ENCODE data around the gene HK2.

The HK2 gene

DNA sequence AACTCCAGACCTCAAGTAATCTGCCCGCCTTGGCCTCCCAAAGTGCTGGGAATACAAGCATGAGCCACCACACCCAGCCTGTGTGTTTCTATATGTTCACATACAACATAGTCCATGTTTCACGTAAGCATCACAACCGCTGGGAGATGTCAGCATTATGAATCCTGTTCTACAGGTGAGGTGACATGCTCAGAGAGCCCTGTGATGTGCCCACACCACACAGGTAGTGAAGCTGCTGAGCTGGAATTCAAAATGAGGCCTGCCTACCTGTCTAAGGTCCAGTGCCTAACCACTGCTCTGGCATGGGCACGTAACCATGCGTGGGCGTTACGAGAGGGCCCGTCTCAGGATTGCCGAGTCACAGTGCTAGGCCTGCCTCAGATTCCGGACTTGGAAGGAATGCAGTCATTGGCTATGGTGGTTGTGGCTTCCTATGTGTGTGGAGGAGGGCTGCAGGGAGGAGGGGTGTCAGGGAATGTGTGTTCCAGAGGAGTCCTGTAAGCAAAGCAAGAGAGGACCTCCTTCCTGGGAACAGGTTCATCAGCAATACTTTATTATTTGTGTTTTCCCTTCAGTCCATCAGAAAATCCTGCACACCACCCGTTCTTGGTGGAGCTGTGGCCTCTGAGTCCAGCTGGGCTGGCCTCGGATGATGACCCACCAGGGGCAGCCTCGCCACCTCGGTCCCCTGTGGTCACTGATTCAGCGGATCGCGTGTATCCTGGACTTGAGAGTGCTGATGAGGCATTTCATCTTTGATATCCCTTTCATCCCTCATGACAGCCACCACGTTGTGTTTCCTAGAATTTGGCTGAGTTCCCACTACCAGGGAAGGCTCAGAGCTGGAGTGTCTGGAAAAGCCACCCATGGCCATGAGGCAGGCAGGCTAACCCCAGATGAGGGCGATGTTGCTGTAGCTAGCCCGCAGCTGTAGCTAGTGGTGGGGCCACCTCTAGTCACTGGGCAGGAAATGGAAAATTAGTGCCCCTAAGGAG, 31.1 kb downstream of the HK2 start:
- Histone ChIP-seq H3K9me3 (ENCODE audit: control insufficient read depth in 5 of 5, low read length in 5 of 5) (no peaks in the 10 kb centered on the region), H3K4me1 (ENCODE audit: control insufficient read depth in 5 of 5, insufficient read depth in 5 of 5, low read length in 5 of 5) (peaks cover 0 to 62% (median 42%) of the 10 kb centered on the region in 5 donors), H3K4me3 (ENCODE audit: low read depth in 1 of 5, low read length in 5 of 5) (no peak overlapping the region), H3K9ac (ENCODE audit: low read length in 5 of 5) (no peak overlapping the region), H3K36me3 (ENCODE audit: control insufficient read depth in 5 of 5, insufficient read depth in 5 of 5, low read length in 5 of 5) (peaks cover 4 to 23% (median 7%) of the 10 kb centered on the region in 5 donors), H3K27me3 (ENCODE audit: control insufficient read depth in 5 of 5, insufficient read depth in 4 of 5, low read length in 5 of 5) (no peaks in the 10 kb centered on the region), H3K27ac (ENCODE audit: low read depth, low read length) (peak overlapping the region; percentile 44)

DNA sequence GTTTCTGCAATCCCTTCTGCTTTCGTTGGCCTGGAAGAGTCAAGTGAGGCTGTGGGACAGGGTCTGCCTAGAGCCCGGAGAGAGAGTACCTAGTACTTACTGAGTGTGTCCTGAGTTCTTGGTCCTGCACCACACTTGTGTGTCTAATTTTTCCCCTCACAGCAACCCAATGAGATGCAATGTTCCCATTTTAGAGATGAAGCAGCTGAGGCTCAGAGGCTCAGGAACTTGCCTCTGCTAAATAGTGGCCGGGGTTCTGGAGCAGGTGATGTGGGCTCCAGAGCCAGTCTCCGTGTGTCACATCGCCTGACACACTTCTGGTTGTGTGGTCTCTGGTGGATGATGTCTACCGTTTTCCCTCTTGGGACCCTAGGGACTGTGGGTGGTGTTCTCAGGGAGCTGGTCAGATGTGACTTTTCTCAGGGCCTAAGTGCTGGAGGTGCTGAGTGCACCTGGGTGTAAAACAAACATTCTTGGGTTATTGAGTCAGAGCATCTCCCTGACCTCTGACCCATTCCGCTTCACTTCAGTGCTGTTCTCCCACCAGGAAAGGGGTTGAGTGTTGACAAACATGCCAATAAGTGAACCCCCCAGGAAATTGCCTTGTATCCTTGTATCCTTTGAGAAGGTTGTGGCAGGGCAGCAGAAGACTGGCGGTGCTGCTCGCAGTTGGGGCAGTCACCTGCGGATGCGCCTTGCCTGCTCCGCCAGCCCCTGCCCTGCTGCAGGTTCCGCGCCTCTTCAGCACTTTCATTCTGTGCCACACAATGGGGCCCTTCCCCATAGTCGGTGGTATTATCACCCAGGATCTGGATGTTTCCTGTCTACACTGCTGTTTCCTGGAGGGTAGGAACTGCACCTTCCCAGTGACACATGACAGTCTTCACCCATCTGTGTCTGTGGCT, 32.1 kb downstream of the HK2 start:
- no peaks in the 10 kb centered on the region for H3K9me3 ChIP-seq (ENCODE audit: control insufficient read depth in 5 of 5, low read length in 5 of 5)
- H3K4me3 ChIP-seq (ENCODE audit: low read depth in 1 of 5, low read length in 5 of 5) = no peak overlapping the region
- H3K36me3 ChIP-seq (ENCODE audit: control insufficient read depth in 5 of 5, insufficient read depth in 5 of 5, low read length in 5 of 5) = peaks cover 4 to 28% (median 7%) of the 10 kb centered on the region in 5 donors
- H3K27ac ChIP-seq (ENCODE audit: low read depth, low read length) = peak overlapping the region; percentile 44
- no peak overlapping the region for H3K9ac ChIP-seq (ENCODE audit: low read length in 5 of 5)
- no peaks in the 10 kb centered on the region for H3K27me3 ChIP-seq (ENCODE audit: control insufficient read depth in 5 of 5, insufficient read depth in 4 of 5, low read length in 5 of 5)
- H3K4me1 ChIP-seq (ENCODE audit: control insufficient read depth in 5 of 5, insufficient read depth in 5 of 5, low read length in 5 of 5) = peaks cover 0 to 57% (median 43%) of the 10 kb centered on the region in 5 donors

- Histone ChIP-seq H3K9ac (ENCODE audit: low read length in 5 of 5) (peak overlapping the region in 1 of 5 donors; percentile 19), H3K9me3 (ENCODE audit: control insufficient read depth in 5 of 5, low read length in 5 of 5) (no peaks in the 10 kb centered on the region), H3K27me3 (ENCODE audit: control insufficient read depth in 5 of 5, insufficient read depth in 4 of 5, low read length in 5 of 5) (no peaks in the 10 kb centered on the region), H3K4me3 (ENCODE audit: low read depth in 1 of 5, low read length in 5 of 5) (no peak overlapping the region), H3K36me3 (ENCODE audit: control insufficient read depth in 5 of 5, insufficient read depth in 5 of 5, low read length in 5 of 5) (peaks cover 7 to 36% (median 13%) of the 10 kb centered on the region in 5 donors), H3K27ac (ENCODE audit: low read depth, low read length) (peak overlapping the region; percentile 56), H3K4me1 (ENCODE audit: control insufficient read depth in 5 of 5, insufficient read depth in 5 of 5, low read length in 5 of 5) (peaks cover 0 to 56% (median 40%) of the 10 kb centered on the region in 5 donors)
Observed at GRCh38 chr2:74867841-74868658, 34.1 kb downstream of the HK2 start.

DNA sequence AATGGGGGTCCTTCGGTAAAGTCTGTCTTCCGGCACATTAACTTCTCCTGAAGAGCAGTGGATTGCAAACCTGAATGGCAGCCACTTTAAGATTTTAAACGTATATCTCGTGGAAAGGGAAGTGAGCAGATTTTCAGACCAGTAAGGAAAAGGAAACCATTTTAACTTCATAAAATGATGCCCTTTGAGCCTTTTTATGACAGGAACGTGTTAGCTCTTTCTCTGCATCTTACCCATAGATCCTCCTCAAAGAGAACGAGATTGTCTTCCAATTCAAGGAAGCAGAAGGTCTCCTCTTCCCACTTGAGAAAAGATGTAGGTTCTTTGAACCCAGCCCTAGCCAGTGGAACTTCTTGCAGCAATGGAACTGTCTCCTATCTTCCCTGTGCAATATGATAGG, 35.6 kb downstream of the HK2 start:
- no peaks in the 10 kb centered on the region for H3K9me3 ChIP-seq (ENCODE audit: control insufficient read depth in 5 of 5, low read length in 5 of 5)
- H3K4me3 ChIP-seq (ENCODE audit: low read depth in 1 of 5, low read length in 5 of 5) = no peak overlapping the region
- H3K36me3 ChIP-seq (ENCODE audit: control insufficient read depth in 5 of 5, insufficient read depth in 5 of 5, low read length in 5 of 5) = peaks cover 7 to 40% (median 13%) of the 10 kb centered on the region in 5 donors
- H3K4me1 ChIP-seq (ENCODE audit: control insufficient read depth in 5 of 5, insufficient read depth in 5 of 5, low read length in 5 of 5) = peaks cover 2 to 52% (median 35%) of the 10 kb centered on the region in 5 donors
- no peak overlapping the region for H3K9ac ChIP-seq (ENCODE audit: low read length in 5 of 5)
- H3K27ac ChIP-seq (ENCODE audit: low read depth, low read length) = no peak overlapping the region
- H3K27me3 ChIP-seq (ENCODE audit: control insufficient read depth in 5 of 5, insufficient read depth in 4 of 5, low read length in 5 of 5) = no peaks in the 10 kb centered on the region

DNA sequence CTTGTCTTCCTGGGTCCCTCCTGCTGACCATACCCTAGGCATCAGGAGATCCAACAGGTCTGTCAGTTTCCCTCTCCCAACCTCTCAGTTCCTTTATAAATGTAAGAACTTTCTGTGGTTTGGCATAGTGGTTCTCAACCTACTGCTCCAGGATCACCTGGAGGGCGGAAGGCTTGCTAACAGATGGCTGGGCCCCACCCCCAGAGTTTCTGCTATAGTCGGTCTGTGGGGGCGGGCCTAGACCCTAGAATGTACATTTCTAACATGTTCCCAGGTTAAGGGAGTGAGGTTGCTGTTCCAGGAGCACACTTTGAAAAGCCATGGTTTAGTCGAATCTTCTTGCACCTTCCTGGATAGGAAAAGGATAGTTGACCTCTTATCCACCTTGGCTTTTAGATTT, 37.0 kb downstream of the HK2 start:
- Histone ChIP-seq H3K36me3 (ENCODE audit: control insufficient read depth in 5 of 5, insufficient read depth in 5 of 5, low read length in 5 of 5) (peaks cover 7 to 32% (median 13%) of the 10 kb centered on the region in 5 donors), H3K4me1 (ENCODE audit: control insufficient read depth in 5 of 5, insufficient read depth in 5 of 5, low read length in 5 of 5) (peaks cover 8 to 56% (median 38%) of the 10 kb centered on the region in 5 donors), H3K9ac (ENCODE audit: low read length in 5 of 5) (peak overlapping the region in 1 of 5 donors; percentile 2), H3K27ac (ENCODE audit: low read depth, low read length) (peak overlapping the region; percentile 87), H3K4me3 (ENCODE audit: low read depth in 1 of 5, low read length in 5 of 5) (no peak overlapping the region), H3K27me3 (ENCODE audit: control insufficient read depth in 5 of 5, insufficient read depth in 4 of 5, low read length in 5 of 5) (no peaks in the 10 kb centered on the region), H3K9me3 (ENCODE audit: control insufficient read depth in 5 of 5, low read length in 5 of 5) (no peaks in the 10 kb centered on the region)

DNA sequence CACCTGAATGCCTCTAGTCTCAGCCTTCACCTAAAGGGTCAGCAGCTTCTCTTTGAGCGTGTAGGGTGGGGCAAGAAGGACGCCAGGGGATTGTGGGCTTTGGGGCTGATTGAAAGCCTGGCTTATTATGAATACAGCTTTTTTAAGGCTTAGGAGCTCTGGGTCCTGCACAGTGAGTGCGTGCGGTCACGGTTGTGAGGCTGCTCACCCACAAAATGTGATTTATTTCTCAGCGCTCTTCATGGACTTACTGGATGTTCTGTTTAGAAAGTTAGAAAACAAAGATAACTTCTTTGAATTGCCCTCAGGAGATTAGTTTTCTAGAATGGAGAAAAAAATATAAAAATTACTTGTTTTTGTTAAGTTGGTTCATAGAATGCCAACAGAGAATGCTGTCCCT, 37.5 kb downstream of the HK2 start:
- no peaks in the 10 kb centered on the region for H3K27me3 ChIP-seq (ENCODE audit: control insufficient read depth in 5 of 5, insufficient read depth in 4 of 5, low read length in 5 of 5)
- peaks cover 5 to 31% (median 13%) of the 10 kb centered on the region in 5 donors for H3K36me3 ChIP-seq (ENCODE audit: control insufficient read depth in 5 of 5, insufficient read depth in 5 of 5, low read length in 5 of 5)
- H3K4me3 ChIP-seq (ENCODE audit: low read depth in 1 of 5, low read length in 5 of 5) = no peak overlapping the region
- peaks cover 8 to 59% (median 41%) of the 10 kb centered on the region in 5 donors for H3K4me1 ChIP-seq (ENCODE audit: control insufficient read depth in 5 of 5, insufficient read depth in 5 of 5, low read length in 5 of 5)
- H3K9me3 ChIP-seq (ENCODE audit: control insufficient read depth in 5 of 5, low read length in 5 of 5) = no peaks in the 10 kb centered on the region
- peak overlapping the region in 1 of 5 donors; percentile 2 for H3K9ac ChIP-seq (ENCODE audit: low read length in 5 of 5)
- H3K27ac ChIP-seq (ENCODE audit: low read depth, low read length) = peak overlapping the region; percentile 87

GRCh38 chr2:74872389-74872836, 38.5 kb downstream of the HK2 start:
- H3K27ac ChIP-seq (ENCODE audit: low read depth, low read length) = peak overlapping the region; percentile 87
- H3K9ac ChIP-seq (ENCODE audit: low read length in 5 of 5) = no peak overlapping the region
- no peaks in the 10 kb centered on the region for H3K9me3 ChIP-seq (ENCODE audit: control insufficient read depth in 5 of 5, low read length in 5 of 5)
- H3K4me1 ChIP-seq (ENCODE audit: control insufficient read depth in 5 of 5, insufficient read depth in 5 of 5, low read length in 5 of 5) = peaks cover 8 to 54% (median 41%) of the 10 kb centered on the region in 5 donors
- H3K4me3 ChIP-seq (ENCODE audit: low read depth in 1 of 5, low read length in 5 of 5) = no peak overlapping the region
- H3K36me3 ChIP-seq (ENCODE audit: control insufficient read depth in 5 of 5, insufficient read depth in 5 of 5, low read length in 5 of 5) = peaks cover 6 to 41% (median 20%) of the 10 kb centered on the region in 5 donors
- no peaks in the 10 kb centered on the region for H3K27me3 ChIP-seq (ENCODE audit: control insufficient read depth in 5 of 5, insufficient read depth in 4 of 5, low read length in 5 of 5)

- peaks cover 10 to 43% (median 26%) of the 10 kb centered on the region in 5 donors for H3K36me3 ChIP-seq (ENCODE audit: control insufficient read depth in 5 of 5, insufficient read depth in 5 of 5, low read length in 5 of 5)
- H3K4me3 ChIP-seq (ENCODE audit: low read depth in 1 of 5, low read length in 5 of 5) = no peak overlapping the region
- H3K27me3 ChIP-seq (ENCODE audit: control insufficient read depth in 5 of 5, insufficient read depth in 4 of 5, low read length in 5 of 5) = no peaks in the 10 kb centered on the region
- H3K9me3 ChIP-seq (ENCODE audit: control insufficient read depth in 5 of 5, low read length in 5 of 5) = no peaks in the 10 kb centered on the region
- peak overlapping the region; percentile 87 for H3K27ac ChIP-seq (ENCODE audit: low read depth, low read length)
- peak overlapping the region in 2 of 5 donors; percentile 0 to 11 for H3K9ac ChIP-seq (ENCODE audit: low read length in 5 of 5)
- peaks cover 8 to 47% (median 37%) of the 10 kb centered on the region in 5 donors for H3K4me1 ChIP-seq (ENCODE audit: control insufficient read depth in 5 of 5, insufficient read depth in 5 of 5, low read length in 5 of 5)
Observed at GRCh38 chr2:74873012-74873665, 39.2 kb downstream of the HK2 start.
